Measurements from ENCODE around the gene MAP3K9. TPM values are rescaled to one million over a fixed set of nuclear protein-coding genes. Genes with fewer than 3 reads are reported as not detected.

MAP3K9 gene
- total RNA-seq, 2 experiments from 2014 or later: 5.9 to 6.2 TPM

GRCh38 chr14:70804556-70805162 is 4.7 kb downstream of the MAP3K9 start:
- H3K36me3 Mint-ChIP-seq: peaks cover 14% of the 10 kb centered on the region

GRCh38 chr14:70803321-70804310 is 5.7 kb downstream of the MAP3K9 start:
- DNase-seq: no peak
- H3K27me3 Mint-ChIP-seq: no peaks in the 10 kb centered on the region
- H3K9me3 Mint-ChIP-seq: no peaks in the 10 kb centered on the region
- no peak overlapping the region for H3K4me3 Mint-ChIP-seq
- H3K4me1 Mint-ChIP-seq: peaks cover 33% of the 10 kb centered on the region
- no peak overlapping the region for H3K27ac Mint-ChIP-seq
- peaks cover 16% of the 10 kb centered on the region for H3K36me3 Mint-ChIP-seq

More at GRCh38 chr14:70804556-70805162, 4.7 kb downstream of the MAP3K9 start:
- Mint-ChIP-seq H3K4me1 (peaks cover 33% of the 10 kb centered on the region), H3K4me3 (no peak overlapping the region), H3K9me3 (no peaks in the 10 kb centered on the region), H3K27ac (no peak overlapping the region), H3K27me3 (no peaks in the 10 kb centered on the region)
- DNase-seq: no peak

- Mint-ChIP-seq H3K9me3 (no peaks in the 10 kb centered on the region), H3K36me3 (peaks cover 15% of the 10 kb centered on the region), H3K4me3 (no peak overlapping the region), H3K27me3 (no peaks in the 10 kb centered on the region), H3K4me1 (peaks cover 26% of the 10 kb centered on the region), H3K27ac (no peak overlapping the region)
- no peak for DNase-seq
These were observed 6.9 kb downstream of the MAP3K9 start for GRCh38 chr14:70802379-70802778.

GRCh38 chr14:70801836-70802235 is 7.5 kb downstream of the MAP3K9 start:
- peaks cover 25% of the 10 kb centered on the region for H3K4me1 Mint-ChIP-seq

GRCh38 chr14:70796551-70796950 is 12.8 kb downstream of the MAP3K9 start:
- H3K4me1 Mint-ChIP-seq: peaks cover under 1% of the 10 kb centered on the region
- no peak for DNase-seq
- no peaks in the 10 kb centered on the region for H3K9me3 Mint-ChIP-seq
- H3K36me3 Mint-ChIP-seq: peaks cover 7% of the 10 kb centered on the region
- H3K4me3 Mint-ChIP-seq: no peak overlapping the region
- H3K27ac Mint-ChIP-seq: no peak overlapping the region
- H3K27me3 Mint-ChIP-seq: no peaks in the 10 kb centered on the region

More at GRCh38 chr14:70801836-70802235, 7.5 kb downstream of the MAP3K9 start:
- H3K4me3 Mint-ChIP-seq: no peak overlapping the region
- no peaks in the 10 kb centered on the region for H3K9me3 Mint-ChIP-seq
- H3K27me3 Mint-ChIP-seq: no peaks in the 10 kb centered on the region
- DNase-seq: no peak
- H3K27ac Mint-ChIP-seq: no peak overlapping the region
- H3K36me3 Mint-ChIP-seq: peaks cover 13% of the 10 kb centered on the region

- Mint-ChIP-seq H3K4me3 (no peak overlapping the region), H3K4me1 (no peaks in the 10 kb centered on the region), H3K27me3 (no peaks in the 10 kb centered on the region), H3K36me3 (peaks cover 1% of the 10 kb centered on the region), H3K27ac (no peak overlapping the region), H3K9me3 (no peaks in the 10 kb centered on the region)
- DNase-seq: no peak
These were observed 15.0 kb downstream of the MAP3K9 start for GRCh38 chr14:70794294-70794693.

- Mint-ChIP-seq H3K36me3 (peaks cover 1% of the 10 kb centered on the region), H3K4me1 (no peaks in the 10 kb centered on the region), H3K4me3 (no peak overlapping the region), H3K9me3 (no peaks in the 10 kb centered on the region), H3K27ac (no peak overlapping the region), H3K27me3 (no peaks in the 10 kb centered on the region)
- no peak for DNase-seq
These were observed 15.7 kb downstream of the MAP3K9 start for GRCh38 chr14:70793637-70794036.

GRCh38 chr14:70792939-70793338 is 16.4 kb downstream of the MAP3K9 start:
- Mint-ChIP-seq H3K9me3 (no peaks in the 10 kb centered on the region), H3K4me3 (no peak overlapping the region), H3K4me1 (no peaks in the 10 kb centered on the region), H3K36me3 (peaks cover 1% of the 10 kb centered on the region), H3K27me3 (no peaks in the 10 kb centered on the region), H3K27ac (no peak overlapping the region)
- no peak for DNase-seq

- Mint-ChIP-seq H3K9me3 (no peaks in the 10 kb centered on the region), H3K4me1 (no peaks in the 10 kb centered on the region), H3K27ac (no peak overlapping the region), H3K4me3 (no peak overlapping the region), H3K36me3 (peaks cover 1% of the 10 kb centered on the region), H3K27me3 (no peaks in the 10 kb centered on the region)
- DNase-seq: no peak
These were observed 17.3 kb downstream of the MAP3K9 start for GRCh38 chr14:70791971-70792370.

- no peak overlapping the region for H3K27ac Mint-ChIP-seq
- DNase-seq: no peak
- no peaks in the 10 kb centered on the region for H3K9me3 Mint-ChIP-seq
- no peak overlapping the region for H3K4me3 Mint-ChIP-seq
- no peaks in the 10 kb centered on the region for H3K27me3 Mint-ChIP-seq
- H3K36me3 Mint-ChIP-seq: peaks cover 4% of the 10 kb centered on the region
- no peaks in the 10 kb centered on the region for H3K4me1 Mint-ChIP-seq
These were observed 19.4 kb downstream of the MAP3K9 start for GRCh38 chr14:70789961-70790360.

GRCh38 chr14:70789361-70789760 is 20.0 kb downstream of the MAP3K9 start:
- no peak overlapping the region for H3K4me3 Mint-ChIP-seq
- no peaks in the 10 kb centered on the region for H3K4me1 Mint-ChIP-seq
- DNase-seq: no peak
- H3K27me3 Mint-ChIP-seq: no peaks in the 10 kb centered on the region
- no peak overlapping the region for H3K27ac Mint-ChIP-seq
- no peaks in the 10 kb centered on the region for H3K9me3 Mint-ChIP-seq
- H3K36me3 Mint-ChIP-seq: peaks cover 4% of the 10 kb centered on the region

- H3K4me3 Mint-ChIP-seq: no peak overlapping the region
- no peaks in the 10 kb centered on the region for H3K4me1 Mint-ChIP-seq
- no peaks in the 10 kb centered on the region for H3K9me3 Mint-ChIP-seq
- H3K36me3 Mint-ChIP-seq: peaks cover 4% of the 10 kb centered on the region
- DNase-seq: no peak
- no peak overlapping the region for H3K27ac Mint-ChIP-seq
- H3K27me3 Mint-ChIP-seq: no peaks in the 10 kb centered on the region
These were observed 20.4 kb downstream of the MAP3K9 start for GRCh38 chr14:70788898-70789297.

- Mint-ChIP-seq H3K27me3 (no peaks in the 10 kb centered on the region), H3K9me3 (no peaks in the 10 kb centered on the region), H3K36me3 (peaks cover 4% of the 10 kb centered on the region), H3K27ac (no peak overlapping the region), H3K4me3 (no peak overlapping the region), H3K4me1 (peaks cover 15% of the 10 kb centered on the region)
- DNase-seq: no peak
These were observed 23.8 kb downstream of the MAP3K9 start for GRCh38 chr14:70785556-70785955.

GRCh38 chr14:70784886-70785285 is 24.4 kb downstream of the MAP3K9 start:
- Mint-ChIP-seq H3K4me1 (peaks cover 19% of the 10 kb centered on the region), H3K27ac (no peak overlapping the region)

GRCh38 chr14:70782361-70782760 is 27.0 kb downstream of the MAP3K9 start:
- Mint-ChIP-seq H3K9me3 (no peaks in the 10 kb centered on the region), H3K27ac (no peak overlapping the region), H3K27me3 (no peaks in the 10 kb centered on the region), H3K36me3 (peaks cover 4% of the 10 kb centered on the region), H3K4me1 (peaks cover 23% of the 10 kb centered on the region), H3K4me3 (no peak overlapping the region)
- peak; percentile 19 for DNase-seq

More at GRCh38 chr14:70784886-70785285, 24.4 kb downstream of the MAP3K9 start:
- no peak overlapping the region for H3K4me3 Mint-ChIP-seq
- peaks cover 4% of the 10 kb centered on the region for H3K36me3 Mint-ChIP-seq
- no peaks in the 10 kb centered on the region for H3K27me3 Mint-ChIP-seq
- no peaks in the 10 kb centered on the region for H3K9me3 Mint-ChIP-seq
- no peak for DNase-seq
